Lung (tissue), 12 donors: ENCODE results near the gene PLK5. TPM values are rescaled to one million over a fixed set of nuclear protein-coding genes. Genes with fewer than 3 reads are reported as not detected.

Source experiments
- ATAC-seq: fragments of 200-7000 bp; cut with Tn5 transposase; one replicate; pipeline ENCODE4 v1.9.1; 2020; ENCODE audit warnings: moderate number of reproducible peaks; ENCODE audit not compliant: insufficient read depth, low FRiP score
- DNase-seq, 3 donors: peaks; one replicate each; pipeline ENCODE4 v3.0.0-alpha.2; 2013 to 2017
- H3K27ac ChIP-seq, 2 donors: one replicate each; pipeline ENCODE4 v1.5.1; 2013; ENCODE audit warnings: mild to moderate bottlenecking in 2 of 2, moderate library complexity in 2 of 2, control low read depth in 1 of 2, inconsistent platforms in 1 of 2, low read depth in 1 of 2, low read length in 1 of 2
- H3K27me3 ChIP-seq, 3 donors: one replicate each; pipeline ENCODE4 v1.5.1; 2013; ENCODE audit warnings: low read length in 2 of 3; ENCODE audit not compliant: control insufficient read depth in 3 of 3, insufficient read depth in 3 of 3
- H3K36me3 ChIP-seq, 4 donors: one replicate each; pipeline ENCODE4 v1.5.1; 2013; ENCODE audit warnings: low read length in 4 of 4, mild to moderate bottlenecking in 1 of 4, moderate library complexity in 1 of 4; ENCODE audit not compliant: control insufficient read depth in 4 of 4, insufficient read depth in 4 of 4
- H3K4me1 ChIP-seq, 5 donors: one replicate each; pipeline ENCODE4 v1.5.1; 2013; ENCODE audit warnings: low read length in 5 of 5, mild to moderate bottlenecking in 2 of 5, moderate library complexity in 1 of 5; ENCODE audit not compliant: control insufficient read depth in 5 of 5, insufficient read depth in 5 of 5
- H3K4me3 ChIP-seq: one replicate; pipeline ENCODE4 v1.5.1; 2013; ENCODE audit warnings: mild to moderate bottlenecking, control low read depth, moderate library complexity
- H3K9ac ChIP-seq, 2 donors: one replicate each; pipeline ENCODE4 v1.5.1; 2013; ENCODE audit warnings: low read length in 2 of 2, control low read depth in 1 of 2; ENCODE audit not compliant: insufficient read depth in 1 of 2
- H3K9me3 ChIP-seq, 4 donors: one replicate each; pipeline ENCODE4 v1.5.1; 2013; ENCODE audit warnings: low read length in 3 of 4, mild to moderate bottlenecking in 1 of 4, moderate library complexity in 1 of 4; ENCODE audit not compliant: control insufficient read depth in 4 of 4, insufficient read depth in 3 of 4
- CTCF ChIP-seq: IDR thresholded peaks from 2 replicates; pipeline ENCODE4 v1.5.1; 2012; ENCODE audit warnings: mild to moderate bottlenecking; ENCODE audit errors: control extremely low read depth, extremely low read depth
- WGBS, 2 donors: extraction: QIAGEN DNeasy Blood & Tissue Kit; methylation state at CpG; one replicate each; pipeline ENCODE4 v1.1.7; 2013; 5-methylcytosine and 5-hydroxymethylcytosine counted together
- polyA plus RNA-seq, 2 donors: library from polyadenylated mRNA; stranded (reverse); fragments of 200-250 nt; gene quantifications; one replicate each; pipeline ENCODE4 v1.2.1, GENCODE V29; 2013
- total RNA-seq, 2 donors: library from RNA; depleted of rRNA in 1 of 2; stranded (reverse); fragments of >200 nt in 1 of 2; gene quantifications; one replicate each; pipeline ENCODE4 v1.2.1, GENCODE V29; 2014 to 2021
- donor health status: control.
- donor health status: control.
- donor health status: Bipolar disorder and iron deficiency.
- donor health status: healthy.
- donor health status: DM: yes; HTN: yes; CAD: no.

PLK5 gene
- total and polyA plus RNA-seq, 4 donors = 0.09 TPM; not detected in 3

DNA sequence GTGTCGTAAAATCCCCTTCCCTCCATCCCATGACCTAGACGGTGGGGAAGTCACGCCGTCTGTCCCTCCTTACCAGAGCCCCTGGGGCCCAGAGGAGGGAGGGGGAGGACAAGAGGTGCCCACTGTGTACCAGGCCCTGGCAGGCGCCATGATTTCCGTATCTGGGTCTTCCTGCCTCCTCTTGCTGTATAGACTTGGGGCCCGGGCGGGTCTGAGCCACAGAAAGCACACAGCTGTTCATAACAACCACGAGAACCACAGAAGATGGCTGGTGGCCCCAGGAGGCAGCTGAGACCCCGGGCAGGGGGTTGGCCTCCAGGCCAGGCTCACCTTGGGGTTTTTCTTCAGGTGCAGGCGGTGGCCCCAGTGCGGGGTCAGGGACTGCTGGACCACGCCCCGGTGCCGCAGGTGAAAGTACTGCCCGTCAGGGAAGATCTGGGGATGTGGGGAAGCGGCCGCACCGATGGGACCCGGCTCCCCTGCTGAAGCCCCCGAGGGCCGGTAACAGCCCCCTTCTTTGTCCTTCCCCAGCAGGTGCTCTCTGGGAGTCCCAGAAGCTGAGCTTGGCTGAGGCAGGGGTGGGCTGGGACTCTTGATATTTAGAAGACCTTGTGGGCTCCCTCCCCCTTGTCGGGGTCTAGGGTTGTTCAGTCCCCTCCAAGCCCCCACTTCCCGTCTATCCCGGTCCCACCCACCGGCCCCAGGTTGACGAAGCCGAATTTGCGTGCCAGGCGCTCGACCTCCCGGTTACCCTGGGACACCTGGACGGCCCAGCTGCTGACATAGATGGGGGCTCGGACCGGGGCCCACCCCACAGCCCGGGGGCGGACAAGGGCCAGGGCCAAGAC is 34.2 kb upstream of the PLK5 start:
- no peaks in the 10 kb centered on the region for H3K36me3 ChIP-seq
- 17 to 21% methylated on average over 36 to 37 of the region's 37 CpGs for whole genome bisulfite sequencing, 2 donors
- H3K4me3 ChIP-seq = peak overlapping the region; percentile 36
- H3K27me3 ChIP-seq = peaks cover 0 to 12% (median 0%) of the 10 kb centered on the region in 3 donors
- DNase-seq (no peak), ATAC-seq (no peak)
- no peak for TF ChIP-seq CTCF
- H3K4me1 ChIP-seq = peaks cover 0 to 15% (median 0%) of the 10 kb centered on the region in 5 donors
- peak overlapping the region in 1 of 2 donors; percentile 47 for H3K9ac ChIP-seq
- H3K27ac ChIP-seq = peak overlapping the region; percentile 55 to 83
- peaks cover 0 to 2% (median 0%) of the 10 kb centered on the region in 4 donors for H3K9me3 ChIP-seq

DNA sequence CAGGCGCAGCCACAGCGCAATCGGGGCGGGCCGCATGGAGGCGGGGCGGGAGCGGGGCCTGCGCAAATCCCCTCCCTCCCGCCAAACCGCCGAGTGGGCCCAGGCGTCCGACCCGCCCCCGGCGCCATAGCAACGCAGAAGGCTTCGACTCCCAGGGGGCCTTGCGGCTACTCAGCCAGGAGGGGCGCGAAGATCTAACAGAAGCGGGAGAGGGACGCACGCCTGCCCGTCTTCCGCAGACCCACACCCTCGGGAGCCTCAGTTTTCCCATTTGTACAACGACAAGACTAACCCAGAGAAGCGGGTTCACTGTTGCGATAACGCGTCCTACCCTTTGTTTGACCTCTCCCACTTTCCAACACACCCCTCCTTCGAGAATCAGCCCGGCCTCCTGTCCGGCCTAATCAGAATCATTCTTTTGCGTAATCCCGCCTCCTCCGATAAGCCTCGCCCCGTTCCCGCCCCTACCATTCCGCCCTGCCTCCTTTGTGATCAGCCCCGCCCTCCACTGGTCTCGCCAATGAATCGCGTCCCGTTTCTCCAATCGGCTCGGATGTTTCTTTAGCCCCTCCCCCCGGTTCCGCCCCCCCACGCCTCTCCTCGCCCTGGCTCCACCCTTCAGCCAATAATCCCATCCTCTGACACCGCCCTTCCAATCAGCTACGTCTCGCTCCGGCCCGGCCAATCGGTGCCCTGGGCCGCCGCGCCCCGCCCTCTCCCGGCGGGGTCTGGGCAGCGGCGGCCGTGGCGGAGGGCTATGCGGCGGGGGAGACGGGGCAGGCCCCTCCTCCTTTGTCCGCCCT is 33.4 kb upstream of the PLK5 start, which contains the start of gene PCSK4:
Gene PCSK4, minus strand, starts transcription at position 40 of the 803 bp plus-strand sequence. Its CDS starts 4 bp downstream, at position 36.
- H3K9me3 ChIP-seq = peaks cover 0 to 2% (median 0%) of the 10 kb centered on the region in 4 donors
- no peak for TF ChIP-seq CTCF
- ATAC-seq (peak; percentile 94), DNase-seq (peak; percentile 100)
- 0 to 1% methylated on average over 73 to 74 of the region's 74 CpGs for WGBS, 2 donors
- H3K36me3 ChIP-seq = no peaks in the 10 kb centered on the region
- peak within 1 kb of the TSS in 1 of 2 donors; percentile 76 for H3K9ac ChIP-seq
- peak within 1 kb of the TSS; percentile 55 to 83 for H3K27ac ChIP-seq
- peaks cover 0 to 15% (median 0%) of the 10 kb centered on the region in 5 donors for H3K4me1 ChIP-seq
- H3K27me3 ChIP-seq = peaks cover 0 to 12% (median 0%) of the 10 kb centered on the region in 3 donors
- H3K4me3 ChIP-seq = peak within 1 kb of the TSS; percentile 43

GRCh38 chr19:1491114-1491848 is 32.6 kb upstream of the PLK5 start, which contains the start of gene REEP6:
REEP6 (plus strand) TSS chr19:1491181; CDS start chr19:1491270, 89 bp downstream.
- Histone ChIP-seq H3K9me3 (peaks cover 0 to 2% (median 0%) of the 10 kb centered on the region in 4 donors), H3K4me3 (peak within 1 kb of the TSS; percentile 43), H3K4me1 (peaks cover 0 to 15% (median 0%) of the 10 kb centered on the region in 5 donors), H3K36me3 (no peaks in the 10 kb centered on the region), H3K27ac (peak within 1 kb of the TSS; percentile 55 to 83), H3K27me3 (peaks cover 0 to 12% (median 0%) of the 10 kb centered on the region in 3 donors), H3K9ac (peak within 1 kb of the TSS in 1 of 2 donors; percentile 76)
- 3% methylated on average over 66 to 73 of the region's 73 CpGs for WGBS, 2 donors
- DNase-seq (no peak), ATAC-seq (no peak)
- TF ChIP-seq CTCF = no peak
